SIG-M5 (cell line): ENCODE measurements around the gene SYT14.
"Not testable (repeated sequence)": the region's sequence is repeated elsewhere in the genome, so short reads cannot be mapped to it uniquely, and the experiment has no call there.

ENCODE experiments used
- DNase-seq: peaks from one replicate; lab custom pipeline; 2025; lab: John Stamatoyannopoulos, UW

SYT14 gene

GRCh38 chr1:209936125-209936524, 1.9 kb upstream of the SYT14 start:
- no peak for DNase-seq

- DNase-seq, result no peak
Observed at GRCh38 chr1:209945377-209945776, 7.4 kb downstream of the SYT14 start.

- no peak for DNase-seq
Observed at GRCh38 chr1:209948155-209948554, 10.1 kb downstream of the SYT14 start.

- no peak for DNase-seq
Observed at GRCh38 chr1:209956116-209956515, 18.1 kb downstream of the SYT14 start.

GRCh38 chr1:209959623-209960022, 21.6 kb downstream of the SYT14 start:
- no peak for DNase-seq

GRCh38 chr1:209960926-209961325, 22.9 kb downstream of the SYT14 start:
- no peak for DNase-seq

- no peak for DNase-seq
Observed at GRCh38 chr1:209962388-209962787, 24.4 kb downstream of the SYT14 start.

- no peak for DNase-seq
Observed at GRCh38 chr1:209962856-209963255, 24.8 kb downstream of the SYT14 start.

- DNase-seq, result no peak
Observed at GRCh38 chr1:209965996-209966395, 28.0 kb downstream of the SYT14 start.

GRCh38 chr1:209978721-209979120, 40.7 kb downstream of the SYT14 start:
- DNase-seq, result not testable (repeated sequence)

GRCh38 chr1:209983953-209984352, 45.9 kb downstream of the SYT14 start:
- DNase-seq, result no peak

GRCh38 chr1:209985002-209985401, 47.0 kb downstream of the SYT14 start:
- no peak for DNase-seq

- no peak for DNase-seq
Observed at GRCh38 chr1:209988706-209989105, 50.7 kb downstream of the SYT14 start.

- no peak for DNase-seq
Observed at GRCh38 chr1:209989525-209989924, 51.5 kb downstream of the SYT14 start.

GRCh38 chr1:209993061-209993830, 55.2 kb downstream of the SYT14 start:
- no peak for DNase-seq

GRCh38 chr1:209996348-209996747, 58.3 kb downstream of the SYT14 start:
- no peak for DNase-seq

GRCh38 chr1:209999005-209999404, 61.0 kb downstream of the SYT14 start:
- no peak for DNase-seq

GRCh38 chr1:210001751-210002150, 63.7 kb downstream of the SYT14 start:
- DNase-seq, result no peak

GRCh38 chr1:210003501-210003900, 65.5 kb downstream of the SYT14 start:
- DNase-seq, result no peak

- DNase-seq, result no peak
Observed at GRCh38 chr1:210010161-210010560, 72.1 kb downstream of the SYT14 start.

- no peak for DNase-seq
Observed at GRCh38 chr1:210021145-210021860, 83.3 kb downstream of the SYT14 start.

GRCh38 chr1:210022044-210022443, 84.0 kb downstream of the SYT14 start:
- no peak for DNase-seq

- DNase-seq, result no peak
Observed at GRCh38 chr1:210024282-210024681, 86.3 kb downstream of the SYT14 start.

- DNase-seq, result no peak
Observed at GRCh38 chr1:210024996-210025395, 87.0 kb downstream of the SYT14 start.
